Esophagus muscularis mucosa (tissue), 3 donors: Measurements from ENCODE around the gene SLC23A2.

Experiments
- POLR2AphosphoS5 ChIP-seq, 2 donors: sonication (generic); formaldehyde crosslinking; IDR thresholded peaks; one replicate each; pipeline ENCODE4 v1.6.1; 2017; ENCODE audit warnings: antibody characterized with exemption in 2 of 2
- TF ChIP-seq, protein P1 (sequence below), 3 experiments: fragments of 200-600 bp in 2 of 3; fragments of 450-650 bp in 1 of 3; sonication (generic) in 2 of 3; IDR thresholded peaks; one replicate each; pipeline ENCODE4 v1.5.1; 2017 to 2019; ENCODE audit warnings: antibody characterized with exemption in 3 of 3, mild to moderate bottlenecking in 2 of 3, moderate library complexity in 1 of 3

- TF ChIP-seq, protein P1, sequence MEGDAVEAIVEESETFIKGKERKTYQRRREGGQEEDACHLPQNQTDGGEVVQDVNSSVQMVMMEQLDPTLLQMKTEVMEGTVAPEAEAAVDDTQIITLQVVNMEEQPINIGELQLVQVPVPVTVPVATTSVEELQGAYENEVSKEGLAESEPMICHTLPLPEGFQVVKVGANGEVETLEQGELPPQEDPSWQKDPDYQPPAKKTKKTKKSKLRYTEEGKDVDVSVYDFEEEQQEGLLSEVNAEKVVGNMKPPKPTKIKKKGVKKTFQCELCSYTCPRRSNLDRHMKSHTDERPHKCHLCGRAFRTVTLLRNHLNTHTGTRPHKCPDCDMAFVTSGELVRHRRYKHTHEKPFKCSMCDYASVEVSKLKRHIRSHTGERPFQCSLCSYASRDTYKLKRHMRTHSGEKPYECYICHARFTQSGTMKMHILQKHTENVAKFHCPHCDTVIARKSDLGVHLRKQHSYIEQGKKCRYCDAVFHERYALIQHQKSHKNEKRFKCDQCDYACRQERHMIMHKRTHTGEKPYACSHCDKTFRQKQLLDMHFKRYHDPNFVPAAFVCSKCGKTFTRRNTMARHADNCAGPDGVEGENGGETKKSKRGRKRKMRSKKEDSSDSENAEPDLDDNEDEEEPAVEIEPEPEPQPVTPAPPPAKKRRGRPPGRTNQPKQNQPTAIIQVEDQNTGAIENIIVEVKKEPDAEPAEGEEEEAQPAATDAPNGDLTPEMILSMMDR (IDR thresholded peaks at IDR 0.05) = no peak
- TF ChIP-seq POLR2AphosphoS5 (IDR thresholded peaks at IDR 0.05) = no peak
These were observed 100.1 kb downstream of the SLC23A2 start for GRCh38 chr20:4901031-4901818.
